DND-41 (cell line): ENCODE data around the gene PERCC1.

ENCODE experiments used
- ATAC-seq: fragments of 200-7000 bp; cut with Tn5 transposase; 3 replicates; pipeline ENCODE4 v1.9.1; 2021; ENCODE audit warnings: low read depth; ENCODE audit not compliant: insufficient read depth
- DNase-seq: peaks from one replicate; pipeline ENCODE4 v3.0.0-alpha.2; 2020
- H2AFZ ChIP-seq: 2 replicates; pipeline ENCODE4 v1.6.0; 2012; ENCODE audit warnings: low read depth, low read length
- H3K27ac ChIP-seq: 2 replicates; pipeline ENCODE4 v1.5.1; 2012; ENCODE audit warnings: low read length, inconsistent platforms
- H3K27me3 ChIP-seq: fragments of 200-600 bp; sonication (generic); 2 replicates; pipeline ENCODE4 v1.6.0; 2012; ENCODE audit warnings: low read length, mild to moderate bottlenecking, inconsistent platforms; ENCODE audit not compliant: insufficient read depth, poor library complexity
- H3K36me3 ChIP-seq: 2 replicates; pipeline ENCODE4 v1.5.1; 2012; ENCODE audit warnings: low read length, inconsistent platforms; ENCODE audit not compliant: insufficient read depth
- H3K4me1 ChIP-seq: 2 replicates; pipeline ENCODE4 v1.5.1; 2012; ENCODE audit warnings: mild to moderate bottlenecking, low read length; ENCODE audit not compliant: insufficient read depth
- H3K4me2 ChIP-seq: 2 replicates; pipeline ENCODE4 v1.6.0; 2012; ENCODE audit warnings: mild to moderate bottlenecking, moderate library complexity, low read length, inconsistent platforms; ENCODE audit not compliant: insufficient read depth
- H3K4me3 ChIP-seq, 2 experiments: fragments of 200-600 bp in 1 of 2; shearing (Covaris generic) in 1 of 2; 2 replicates each; pipeline ENCODE4 v1.5.1; 2012 to 2016; ENCODE audit warnings: inconsistent platforms in 2 of 2, low read length in 2 of 2, mild to moderate bottlenecking in 2 of 2, low read depth in 1 of 2, moderate library complexity in 1 of 2
- H3K79me2 ChIP-seq: 2 replicates; pipeline ENCODE4 v1.6.0; 2012; ENCODE audit warnings: low read length, inconsistent platforms; ENCODE audit not compliant: insufficient read depth
- H3K9ac ChIP-seq: 2 replicates; pipeline ENCODE4 v1.6.0; 2012; ENCODE audit warnings: low read depth, mild to moderate bottlenecking, inconsistent platforms, low read length, moderate library complexity
- H3K9me3 ChIP-seq: 2 replicates; pipeline ENCODE4 v1.5.1; 2012; ENCODE audit warnings: low read length, moderate library complexity, mild to moderate bottlenecking, inconsistent platforms; ENCODE audit not compliant: insufficient read depth, severe bottlenecking
- H4K20me1 ChIP-seq: 2 replicates; pipeline ENCODE4 v1.6.0; 2012; ENCODE audit warnings: low read length; ENCODE audit not compliant: insufficient read depth
- CTCF ChIP-seq: IDR thresholded peaks from 2 replicates; pipeline ENCODE4 v1.5.1; 2012; ENCODE audit warnings: borderline replicate concordance, low read length, moderate library complexity, mild to moderate bottlenecking; ENCODE audit not compliant: poor library complexity, severe bottlenecking; ENCODE audit errors: extremely low read depth
- EZH2 ChIP-seq: IDR thresholded peaks from 3 replicates; pipeline ENCODE4 v1.6.1; 2012; ENCODE audit warnings: borderline replicate concordance, low read depth, mild to moderate bottlenecking, moderate library complexity, low read length, inconsistent platforms; ENCODE audit not compliant: severe bottlenecking

The PERCC1 gene

GRCh38 chr16:1428511-1428910 lies 2.4 kb upstream of the PERCC1 start:
- DNase-seq (no peak), ATAC-seq (0 out of 3 replicates have a peak, but pooled peaks have one; percentile 14)
- H3K9ac ChIP-seq = no peak overlapping the region
- H3K9me3 ChIP-seq = no peaks in the 10 kb centered on the region
- H3K79me2 ChIP-seq = no peaks in the 10 kb centered on the region
- TF ChIP-seq CTCF (peak; percentile 7), EZH2 (no peak)
- H3K4me3 ChIP-seq = no peak overlapping the region
- no peaks in the 10 kb centered on the region for H3K4me1 ChIP-seq
- H3K27me3 ChIP-seq = no peaks in the 10 kb centered on the region
- no peaks in the 10 kb centered on the region for H4K20me1 ChIP-seq
- H3K27ac ChIP-seq = no peak overlapping the region
- no peak overlapping the region for H2AFZ ChIP-seq
- H3K36me3 ChIP-seq = no peaks in the 10 kb centered on the region
- H3K4me2 ChIP-seq = no peak overlapping the region

- H3K9ac ChIP-seq = no peak overlapping the region
- H3K4me3 ChIP-seq = no peak overlapping the region
- H3K4me2 ChIP-seq = no peak overlapping the region
- no peaks in the 10 kb centered on the region for H3K9me3 ChIP-seq
- no peaks in the 10 kb centered on the region for H4K20me1 ChIP-seq
- H3K27ac ChIP-seq = no peak overlapping the region
- H3K36me3 ChIP-seq = no peaks in the 10 kb centered on the region
- H3K27me3 ChIP-seq = no peaks in the 10 kb centered on the region
- no peaks in the 10 kb centered on the region for H3K79me2 ChIP-seq
- no peaks in the 10 kb centered on the region for H3K4me1 ChIP-seq
- ATAC-seq (no peak), DNase-seq (no peak)
- no peak overlapping the region for H2AFZ ChIP-seq
- TF ChIP-seq CTCF (no peak), EZH2 (no peak)
Measured at GRCh38 chr16:1429012-1429411, 1.9 kb upstream of the PERCC1 start.

GRCh38 chr16:1429631-1430030 lies 1.2 kb upstream of the PERCC1 start:
- H3K36me3 ChIP-seq = no peaks in the 10 kb centered on the region
- ATAC-seq = no peak
- no peak overlapping the region for H3K4me2 ChIP-seq
- no peaks in the 10 kb centered on the region for H4K20me1 ChIP-seq
- H3K9me3 ChIP-seq = no peaks in the 10 kb centered on the region
- H3K4me1 ChIP-seq = no peaks in the 10 kb centered on the region
- no peak for DNase-seq
- TF ChIP-seq CTCF (no peak), EZH2 (no peak)
- H3K9ac ChIP-seq = no peak overlapping the region
- H3K27me3 ChIP-seq = no peaks in the 10 kb centered on the region
- H2AFZ ChIP-seq = no peak overlapping the region
- H3K4me3 ChIP-seq = no peak overlapping the region
- no peaks in the 10 kb centered on the region for H3K79me2 ChIP-seq
- no peak overlapping the region for H3K27ac ChIP-seq

GRCh38 chr16:1430214-1430758 lies 592 bp upstream of the PERCC1 start:
- Histone ChIP-seq H3K79me2 (no peaks in the 10 kb centered on the region), H2AFZ (no peak overlapping the region), H3K27ac (no peak overlapping the region), H3K4me3 (no peak overlapping the region), H3K9me3 (no peaks in the 10 kb centered on the region), H4K20me1 (no peaks in the 10 kb centered on the region), H3K4me1 (no peaks in the 10 kb centered on the region), H3K9ac (no peak overlapping the region), H3K27me3 (no peaks in the 10 kb centered on the region), H3K36me3 (no peaks in the 10 kb centered on the region), H3K4me2 (no peak overlapping the region)
- TF ChIP-seq CTCF = no peak
- ATAC-seq (no peak), DNase-seq (no peak)
